Stimulated activated CD8-positive, alpha-beta memory T cell treated with anti-CD3 and anti-CD28 coated beads, Interleukin-12 subunit alpha, Interleukin-12 subunit beta, amount 100 ng/mL, for 1 hour (primary cell): ENCODE data around the gene FKBP14.
"Not testable (repeated sequence)": the region's sequence is repeated elsewhere in the genome, so short reads cannot be mapped to it uniquely, and the experiment has no call there.

Source experiments
- DNase-seq: peaks from one replicate; pipeline ENCODE4 v3.0.0-alpha.2; 2020; ENCODE audit warnings: low read depth

The FKBP14 gene, protein sequence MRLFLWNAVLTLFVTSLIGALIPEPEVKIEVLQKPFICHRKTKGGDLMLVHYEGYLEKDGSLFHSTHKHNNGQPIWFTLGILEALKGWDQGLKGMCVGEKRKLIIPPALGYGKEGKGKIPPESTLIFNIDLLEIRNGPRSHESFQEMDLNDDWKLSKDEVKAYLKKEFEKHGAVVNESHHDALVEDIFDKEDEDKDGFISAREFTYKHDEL

DNA sequence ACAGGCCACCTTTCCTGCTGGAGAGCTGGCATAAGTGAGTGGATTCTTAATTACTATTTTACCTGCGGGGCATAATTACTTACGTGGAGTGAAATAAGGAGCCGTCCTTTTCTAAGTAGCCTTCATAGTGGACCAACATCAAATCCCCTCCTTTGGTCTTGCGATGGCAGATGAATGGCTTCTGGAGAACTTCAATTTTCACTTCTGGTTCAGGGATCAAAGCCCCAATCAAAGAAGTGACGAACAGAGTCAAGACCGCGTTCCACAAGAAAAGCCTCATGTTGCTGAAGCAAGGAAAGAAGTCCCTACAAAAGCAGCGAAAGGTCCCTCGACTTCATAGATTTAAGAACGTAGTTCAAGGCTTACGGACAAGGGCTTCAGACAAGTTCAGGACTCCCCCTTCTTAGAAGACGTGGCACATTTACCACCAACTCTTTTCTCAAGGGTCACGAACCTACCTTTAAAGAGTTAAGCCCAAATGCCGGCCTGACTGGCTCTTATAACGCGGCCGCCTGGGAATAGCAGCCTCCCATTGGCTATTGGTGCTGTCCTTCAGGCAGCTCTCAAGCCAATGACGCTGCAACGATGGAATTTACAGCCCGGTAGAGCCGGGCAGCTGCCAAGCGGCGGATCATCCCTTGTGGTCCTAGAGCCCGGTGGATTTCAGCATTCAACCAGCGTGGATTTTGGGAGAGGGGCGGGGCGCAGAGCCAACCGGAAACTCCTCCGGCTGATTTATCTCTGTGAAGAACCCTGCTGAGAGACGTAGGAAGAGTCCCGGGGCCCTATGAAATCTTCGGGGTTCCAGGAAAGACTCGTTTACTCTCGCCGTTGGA is at the start of gene FKBP14:
Gene FKBP14, minus strand, starts transcription at position 474 of the 836 bp plus-strand sequence. Its CDS starts 194 bp downstream, at position 280.
- peak; percentile 82 for DNase-seq

DNA sequence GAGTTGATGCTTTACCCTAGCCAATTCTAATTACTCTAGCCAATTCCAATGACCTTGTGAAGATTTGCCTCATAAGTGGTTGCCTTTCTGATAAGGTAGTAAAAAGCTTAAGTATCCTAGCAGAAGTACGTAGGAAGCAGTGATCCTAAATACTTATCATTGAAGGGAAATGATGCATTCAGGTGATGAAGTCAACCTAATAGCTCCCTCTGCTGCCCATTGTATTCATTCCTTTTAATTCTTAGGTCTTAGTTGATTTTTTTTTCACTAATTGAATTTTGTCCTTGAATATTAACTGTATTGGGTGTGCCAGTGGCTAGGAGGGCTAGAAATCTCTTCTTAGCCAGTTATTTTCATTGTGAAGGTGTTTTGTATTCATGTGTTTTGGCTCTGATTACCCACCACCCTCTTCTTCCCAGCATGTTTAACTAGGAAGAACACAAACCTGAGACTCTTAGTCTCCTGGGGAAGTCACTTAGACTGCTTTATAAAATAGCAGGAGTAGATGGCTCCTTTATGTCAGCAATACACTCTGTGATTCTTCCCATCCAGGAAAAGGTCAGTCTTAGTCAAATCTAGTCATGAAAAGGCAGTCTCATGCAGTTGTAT is 48.0 kb upstream of the FKBP14 start:
- no peak for DNase-seq

DNA sequence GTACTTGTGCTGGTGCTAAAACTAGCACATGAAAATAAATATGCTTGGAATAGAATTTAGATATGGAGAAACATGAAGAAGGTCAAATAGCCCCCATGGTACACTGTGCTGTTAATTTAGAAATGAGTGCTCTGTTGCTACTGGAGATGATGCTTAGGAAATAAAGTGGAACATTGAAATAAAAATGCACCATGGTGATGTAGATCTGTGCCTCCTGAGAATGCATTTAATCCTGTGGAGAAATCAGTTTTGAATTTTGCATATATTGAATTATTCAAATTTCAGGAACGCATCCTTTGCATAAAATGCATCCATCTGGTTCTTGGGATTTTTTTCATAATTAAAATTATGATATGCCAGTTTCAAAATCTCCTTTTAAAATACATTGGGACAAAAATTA is 46.2 kb upstream of the FKBP14 start:
- DNase-seq = no peak

DNA sequence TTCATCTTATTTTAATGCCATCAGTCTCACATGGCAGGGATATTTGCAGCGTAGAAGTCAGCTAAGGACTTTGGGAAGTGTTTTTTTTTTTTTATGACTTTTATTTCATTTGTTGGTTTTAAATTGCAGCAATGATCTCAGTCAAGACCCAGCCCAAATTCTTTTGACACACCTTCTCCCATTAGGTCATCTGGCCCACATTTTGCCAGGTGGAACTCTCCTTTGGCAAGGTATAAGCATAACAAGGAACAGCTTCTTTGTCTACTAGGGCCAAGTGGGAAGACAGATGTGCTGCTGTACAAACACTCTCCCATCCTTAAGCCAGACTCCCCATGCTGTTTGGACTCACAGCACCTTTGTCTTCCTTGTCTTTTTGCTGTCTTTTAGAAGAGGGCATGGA is 43.5 kb upstream of the FKBP14 start:
- DNase-seq = no peak

DNA sequence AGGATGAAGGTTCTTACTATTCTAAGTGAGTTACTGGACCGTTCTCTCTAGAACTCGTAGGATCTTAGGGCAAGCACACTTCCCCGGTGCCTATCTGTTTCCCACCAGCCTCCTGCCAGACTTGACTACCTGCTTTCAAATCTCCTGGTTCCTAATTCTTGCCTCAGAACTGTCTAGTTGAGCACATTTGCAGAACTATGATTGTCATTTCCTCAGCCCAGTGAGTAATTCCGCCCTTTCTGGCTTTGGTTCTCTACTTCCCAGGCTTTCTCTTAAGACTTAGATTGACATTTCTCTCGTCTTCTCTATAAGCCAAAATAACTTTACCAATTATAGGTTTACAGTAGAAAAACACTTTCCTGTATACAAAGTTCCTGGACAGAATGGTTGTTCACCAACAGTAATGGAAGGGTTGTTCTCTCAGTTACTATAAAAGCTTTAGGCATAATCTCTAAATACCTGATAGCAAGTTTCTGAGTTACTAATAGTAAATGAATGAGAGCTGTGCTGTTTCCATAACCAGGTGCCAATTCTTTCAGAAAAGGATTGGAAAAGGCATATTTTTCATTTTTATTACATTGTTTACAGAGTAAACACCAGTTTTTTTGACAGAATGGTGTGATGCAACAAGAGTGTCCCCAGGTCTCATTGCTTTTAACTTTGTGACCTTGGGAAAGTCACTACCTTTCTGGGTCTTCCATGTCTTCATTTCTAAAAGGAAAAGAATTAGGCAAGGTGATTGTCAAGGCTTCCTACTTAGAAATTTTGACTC is 42.8 kb upstream of the FKBP14 start:
- DNase-seq = no peak

DNA sequence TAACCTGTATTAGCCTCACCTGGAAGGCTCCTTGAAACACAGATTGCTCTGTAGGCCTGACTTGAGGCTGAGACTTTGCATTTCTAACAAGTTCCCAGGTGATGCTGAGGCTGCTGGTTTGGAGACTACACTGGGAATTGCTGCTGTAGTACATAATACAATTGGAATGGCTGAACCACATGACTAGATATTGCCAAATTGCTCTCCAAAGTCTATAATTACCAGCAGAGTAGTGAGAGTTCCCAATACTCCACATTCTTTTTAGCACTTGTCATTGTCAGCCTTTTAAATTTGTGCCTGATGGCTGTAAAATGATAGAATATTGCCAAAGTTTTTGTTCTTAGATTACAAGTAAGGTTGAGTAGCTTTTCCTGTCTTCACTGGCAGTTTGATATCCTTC is 41.6 kb upstream of the FKBP14 start:
- no peak for DNase-seq

DNA sequence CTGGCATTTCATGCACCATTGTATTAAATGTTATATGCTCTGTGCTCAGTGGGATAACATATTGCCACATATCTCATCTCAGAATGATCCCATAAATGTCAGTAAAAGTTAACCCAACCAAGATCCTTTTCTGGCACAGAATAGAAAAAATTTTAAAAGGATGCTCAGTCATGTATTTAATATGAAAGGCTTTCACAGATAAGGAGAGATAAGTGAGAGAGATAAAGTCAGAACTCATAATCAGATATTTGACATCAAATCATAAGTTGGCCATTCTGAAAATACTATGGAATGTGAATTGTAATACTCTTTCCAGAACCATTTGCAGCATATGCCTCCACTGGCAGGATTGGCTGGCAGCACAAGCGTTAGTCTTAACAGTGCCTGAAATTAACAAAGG is 40.2 kb upstream of the FKBP14 start:
- no peak for DNase-seq

DNA sequence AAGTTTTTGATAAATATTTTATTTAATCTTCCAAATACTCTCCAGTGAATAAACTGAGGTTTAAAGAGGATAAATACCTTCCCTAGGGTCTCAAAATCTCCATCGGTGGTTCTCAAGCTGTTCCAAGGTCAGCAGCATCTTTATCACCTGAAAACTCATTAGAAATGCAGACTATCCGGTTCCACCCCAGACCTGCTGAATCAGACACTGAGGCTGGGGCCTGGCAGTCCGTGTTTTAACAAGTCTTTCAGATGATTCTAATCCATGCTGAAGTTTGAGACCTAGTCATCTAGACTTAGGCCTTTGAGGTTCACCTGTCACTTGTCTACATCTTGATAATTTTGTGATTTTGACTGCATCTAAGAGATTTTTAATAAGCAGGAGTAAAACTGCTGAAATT is 39.2 kb upstream of the FKBP14 start:
- DNase-seq = no peak

DNA sequence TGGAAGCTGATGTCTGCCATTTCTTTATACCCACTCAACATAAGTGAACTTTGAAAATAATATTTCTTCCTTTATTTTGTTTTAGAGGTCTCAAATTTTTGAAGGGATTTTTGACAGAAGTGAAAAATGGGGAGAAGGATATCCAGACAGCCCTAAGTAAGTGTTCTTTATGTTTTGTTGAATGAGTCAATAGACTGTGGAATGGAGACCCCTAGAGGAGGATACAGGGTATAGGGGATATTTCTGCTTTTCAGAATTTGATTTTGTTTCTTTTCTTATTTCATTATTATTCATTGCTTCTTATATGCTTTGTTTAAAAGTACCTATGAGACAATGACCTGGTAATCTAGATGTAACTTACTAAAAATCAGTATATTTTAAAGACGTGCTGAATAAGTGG is 36.1 kb upstream of the FKBP14 start:
- no peak for DNase-seq

DNA sequence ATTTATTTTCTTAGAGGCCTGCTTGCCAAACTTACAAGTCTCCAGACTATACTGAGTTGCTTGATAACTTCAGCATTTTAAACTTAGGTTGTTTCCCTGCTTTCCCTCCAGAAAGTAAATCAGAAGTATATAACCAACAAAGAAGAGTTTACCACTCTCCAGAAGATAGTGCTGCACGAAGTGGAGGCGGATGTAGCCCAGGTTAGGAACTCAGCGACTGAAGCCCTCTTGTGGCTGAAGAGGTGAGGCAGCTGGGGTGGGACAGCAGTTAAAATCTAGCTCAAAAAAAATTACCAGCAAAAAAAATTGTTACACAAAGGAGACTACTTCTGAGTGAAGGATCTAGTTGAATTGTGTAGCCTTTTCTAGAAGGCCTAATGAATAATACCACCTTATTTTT is 35.3 kb upstream of the FKBP14 start:
- DNase-seq = not testable (repeated sequence)

DNA sequence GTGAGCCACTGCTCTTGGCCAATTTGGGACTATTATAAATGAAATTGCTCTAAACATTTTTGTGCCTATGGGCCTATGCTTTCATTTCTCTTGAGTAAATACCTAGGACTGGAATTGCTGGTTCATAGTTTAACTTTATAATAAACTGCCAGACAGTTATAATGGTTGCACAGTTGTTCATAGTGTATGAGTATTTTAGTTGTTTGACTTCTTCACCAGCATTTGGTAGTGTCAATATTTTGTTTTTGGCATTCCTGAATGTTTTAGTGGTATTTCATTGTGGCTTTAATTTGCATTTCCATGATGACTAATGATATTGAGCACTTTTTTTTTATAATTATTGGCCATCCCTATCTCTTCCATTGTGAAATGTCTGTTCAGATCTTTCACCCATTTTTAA is 31.2 kb upstream of the FKBP14 start:
- no peak for DNase-seq

DNA sequence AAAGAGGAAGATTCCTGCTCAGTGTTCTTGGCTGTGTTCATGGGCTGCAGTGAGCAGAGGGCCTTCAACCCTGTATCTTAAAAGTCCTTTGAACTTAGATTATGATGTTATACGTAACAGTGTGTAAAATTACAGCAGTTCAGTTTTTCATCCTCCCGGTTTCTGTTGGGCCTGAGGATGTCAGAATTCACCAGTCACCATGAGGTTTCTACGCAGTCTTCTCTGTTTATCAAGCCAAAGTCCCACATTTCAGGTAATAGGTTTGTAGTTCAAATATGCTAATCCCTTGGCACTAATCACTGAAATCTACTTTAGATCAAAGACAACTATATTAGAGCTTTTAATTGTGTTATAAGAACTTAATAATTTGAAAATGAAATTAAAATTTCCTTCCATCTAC is 26.6 kb upstream of the FKBP14 start:
- no peak for DNase-seq

DNA sequence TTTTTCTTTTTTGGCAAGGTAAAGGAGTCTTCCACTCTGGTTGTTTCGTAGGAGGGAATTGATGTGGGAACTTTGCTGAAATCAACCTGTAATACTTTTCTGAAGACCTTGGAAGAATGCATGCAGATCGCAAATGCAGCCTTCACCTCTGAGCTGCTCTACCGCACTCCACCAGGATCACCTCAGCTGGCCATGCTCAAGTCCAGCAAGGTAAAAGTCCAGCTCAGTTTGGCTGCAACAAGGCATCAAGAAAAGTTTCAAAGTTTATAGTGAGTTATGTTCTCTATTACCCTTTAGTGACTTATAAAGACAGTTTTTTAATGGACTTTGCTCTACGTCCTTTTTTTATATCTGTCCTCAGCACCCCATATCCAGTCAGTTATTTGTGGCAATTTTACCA is 22.7 kb upstream of the FKBP14 start:
- DNase-seq = no peak

DNA sequence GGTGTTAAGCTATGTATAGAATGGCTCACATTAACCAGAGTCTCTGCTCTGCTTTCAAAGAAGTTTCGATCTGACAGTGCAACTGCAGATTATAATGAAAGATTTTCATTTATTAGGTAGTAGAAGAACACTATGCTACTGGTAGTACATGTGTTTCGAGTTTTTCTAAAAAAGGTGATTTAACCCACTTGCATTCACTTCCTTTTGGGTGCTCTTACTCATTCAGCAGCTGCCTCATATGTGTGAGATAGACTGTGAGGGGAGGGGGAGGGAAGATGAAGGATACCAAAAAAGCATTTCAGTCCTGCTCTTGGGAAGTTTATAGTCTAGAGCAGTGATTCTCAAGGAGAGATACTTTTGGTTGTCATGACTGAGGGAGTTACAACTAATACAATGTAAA is 22.1 kb upstream of the FKBP14 start:
- no peak for DNase-seq

DNA sequence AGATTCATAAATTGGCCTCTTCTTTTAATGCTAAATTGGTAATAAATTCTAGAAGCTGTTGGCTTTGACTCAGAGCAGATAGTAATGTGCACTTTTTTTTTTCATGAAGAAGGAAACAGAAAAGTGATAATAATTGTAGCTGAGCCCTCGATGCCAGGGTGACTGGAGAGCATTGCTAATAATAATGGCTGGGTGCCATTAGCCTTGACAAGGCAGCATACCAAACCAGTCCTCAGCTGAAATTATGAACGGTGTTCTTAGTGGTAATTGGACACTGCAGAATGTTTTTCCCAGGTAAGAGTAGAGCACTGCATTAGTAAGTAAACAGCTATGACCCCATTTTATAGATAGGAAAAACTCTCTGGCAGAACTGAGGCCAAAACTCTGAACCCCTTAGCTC is 20.6 kb upstream of the FKBP14 start:
- no peak for DNase-seq

DNA sequence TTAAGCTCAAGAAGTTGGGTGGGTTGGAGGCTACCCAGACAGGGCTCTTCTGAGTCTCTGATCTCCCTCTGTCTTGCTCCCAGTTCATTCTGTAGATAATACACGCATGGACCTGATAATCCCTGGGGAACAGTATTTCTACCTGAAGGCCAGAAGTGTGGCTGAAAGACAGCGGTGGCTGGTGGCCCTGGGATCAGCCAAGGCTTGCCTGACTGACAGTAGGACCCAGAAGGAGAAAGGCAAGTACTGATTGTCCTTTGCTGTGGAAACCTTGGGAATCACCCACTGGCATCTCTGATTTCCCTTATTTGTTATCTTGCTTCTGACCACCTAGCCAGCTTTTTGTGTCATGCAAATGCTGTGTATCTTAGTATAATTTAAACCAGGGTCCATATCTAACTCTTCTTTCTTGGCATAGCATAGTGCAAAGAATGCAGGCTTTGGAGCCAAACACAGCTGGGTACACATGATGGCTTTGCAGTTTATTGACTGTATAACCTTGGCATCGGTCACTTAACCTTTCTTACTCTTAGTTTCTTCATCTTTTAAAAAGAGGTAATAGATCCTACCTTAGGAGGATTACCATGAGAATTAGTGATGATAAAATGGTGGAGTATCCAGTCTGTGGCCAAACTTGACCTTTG is 19.7 kb upstream of the FKBP14 start:
- no peak for DNase-seq

DNA sequence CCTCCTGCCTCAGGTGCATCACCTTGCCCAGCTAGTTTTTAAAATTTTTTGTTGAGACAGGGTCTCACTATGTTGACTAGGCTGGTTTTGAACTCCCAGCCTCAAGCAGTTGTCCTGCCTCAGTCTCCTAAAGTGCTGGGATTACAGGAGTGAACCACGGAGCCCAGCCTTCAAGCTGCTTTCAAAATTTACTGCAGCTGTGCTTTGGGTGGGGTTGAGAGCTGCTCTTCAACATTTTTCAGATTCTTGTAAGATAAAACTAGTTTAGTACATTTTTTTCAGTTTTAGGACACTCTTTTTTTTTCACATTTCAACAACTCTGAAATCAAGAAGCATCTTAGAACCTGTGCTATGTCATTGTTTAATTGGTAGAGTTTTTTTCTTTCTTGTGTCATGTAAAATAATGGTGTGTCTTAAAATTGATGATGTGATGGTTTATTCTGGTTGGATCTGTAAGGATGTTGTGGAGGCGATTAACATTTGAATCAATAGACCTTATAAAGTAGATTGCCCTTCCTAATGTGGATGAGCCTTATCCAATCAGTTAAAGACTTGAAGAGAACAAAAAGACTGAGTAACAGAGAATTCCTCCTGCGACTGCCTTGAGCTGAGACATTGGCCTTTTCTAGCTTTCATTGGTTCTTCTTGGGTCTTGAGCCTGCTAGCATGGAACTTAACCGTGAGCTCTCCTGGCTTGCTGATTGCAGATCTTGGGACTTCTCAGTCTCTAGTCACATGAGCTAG is 15.2 kb upstream of the FKBP14 start:
- DNase-seq = no peak

DNA sequence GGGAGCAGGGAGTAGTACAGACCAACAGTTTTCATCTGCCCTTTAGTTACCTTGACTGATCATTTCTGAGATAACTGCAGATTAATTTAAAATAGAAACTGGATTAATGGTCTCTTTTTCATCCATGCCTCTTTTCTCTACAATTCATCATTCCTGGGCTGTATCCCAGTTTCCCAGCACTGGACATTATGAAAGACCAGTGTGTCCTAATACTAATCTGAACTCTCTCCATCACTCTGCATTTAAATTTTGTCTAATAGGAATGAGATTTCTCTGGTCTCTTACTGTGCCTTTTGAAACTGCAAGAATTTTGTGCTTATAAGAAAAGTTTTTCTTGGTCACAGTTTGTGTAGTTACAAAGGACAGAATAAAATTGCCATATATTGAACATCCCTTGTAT is 14.4 kb upstream of the FKBP14 start:
- DNase-seq = no peak

DNA sequence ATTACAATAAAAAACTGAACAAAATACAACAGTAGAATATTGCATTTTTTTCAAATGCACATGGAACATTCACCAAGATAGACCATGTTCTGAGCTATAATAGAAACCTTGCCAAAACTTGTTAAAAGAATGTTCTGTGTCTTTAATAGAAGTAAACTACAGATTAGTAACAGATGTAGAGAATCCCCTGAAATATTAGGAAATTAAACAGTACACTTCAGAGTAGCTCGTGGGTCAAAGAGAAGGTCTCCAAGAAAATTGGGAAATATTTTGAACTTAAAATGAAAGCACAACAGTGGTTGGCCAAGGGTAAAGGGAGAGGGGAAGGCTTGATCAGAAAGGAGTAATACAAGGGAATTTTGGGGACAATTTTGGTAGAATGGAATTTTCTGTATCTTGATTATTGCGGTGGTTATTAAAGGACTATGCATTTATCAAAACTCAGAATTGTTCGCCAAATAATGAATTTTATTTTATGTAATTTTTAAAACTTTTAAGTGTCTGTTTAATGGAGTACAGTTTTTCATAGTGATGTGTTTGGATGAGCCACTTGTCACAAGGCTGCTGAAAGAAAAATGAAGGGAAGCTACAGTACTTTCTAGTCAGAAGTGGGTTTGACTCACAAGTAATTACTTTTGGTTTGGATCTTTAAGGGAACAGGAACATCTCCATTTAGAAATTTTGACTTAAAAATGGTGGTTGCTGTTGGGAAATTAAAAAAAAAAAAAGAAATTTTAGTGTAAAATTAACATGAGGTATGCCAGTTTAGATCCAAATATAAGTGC is 11.9 kb upstream of the FKBP14 start:
- DNase-seq = no peak

DNA sequence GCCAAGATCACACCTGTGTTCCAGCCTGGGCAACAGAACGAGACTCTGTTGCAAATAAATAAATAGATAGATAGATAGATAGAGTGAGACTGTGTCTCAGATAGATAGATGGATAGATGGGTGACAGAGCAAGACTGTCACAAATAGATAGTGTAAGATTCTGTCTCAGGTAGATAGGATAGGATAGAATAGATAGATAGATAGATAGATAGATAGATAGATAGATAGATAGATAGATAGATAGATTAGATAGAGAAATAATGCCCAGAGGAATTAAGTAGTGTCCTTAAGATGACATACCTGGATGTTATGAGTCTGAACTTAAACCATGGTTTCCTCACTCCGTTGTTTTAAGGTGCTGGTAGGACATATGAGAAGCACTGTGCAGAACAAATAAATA is 9.7 kb upstream of the FKBP14 start:
- no peak for DNase-seq

DNA sequence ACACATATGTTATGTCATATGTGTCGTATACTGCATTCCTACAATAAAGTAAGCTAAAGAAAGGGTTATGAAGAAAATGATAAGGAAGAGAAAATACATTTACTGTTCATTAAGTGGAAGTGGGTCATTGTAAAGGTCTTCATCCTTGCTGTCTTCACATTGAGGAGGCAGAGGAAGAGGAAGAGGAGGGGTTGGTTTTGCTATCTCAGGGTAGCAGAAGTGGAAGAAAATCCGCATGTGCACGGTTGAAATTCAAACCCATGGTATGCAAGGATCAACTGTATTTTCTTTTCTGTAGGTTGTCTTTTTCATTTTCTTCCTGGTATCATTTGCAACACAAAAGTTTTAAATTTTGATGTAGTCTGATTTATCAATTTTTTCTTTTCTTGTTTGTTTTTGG is 8.0 kb upstream of the FKBP14 start:
- DNase-seq = no peak
